H9 (cell line): ENCODE results near the gene SLC7A5. TPM values are rescaled to one million over a fixed set of nuclear protein-coding genes. Genes with fewer than 3 reads are reported as not detected.
A peak's percentile ranks its signal among the peaks of the same experiment; 100 is the strongest.

Source experiments
- DNase-seq: peaks from one replicate; pipeline ENCODE4 v3.0.0-alpha.2; 2017
- H2AFZ ChIP-seq: one replicate; pipeline ENCODE4 v1.6.1; 2013; ENCODE audit warnings: mild to moderate bottlenecking, low read length, control low read depth, moderate library complexity
- H2AK5ac ChIP-seq: 2 replicates; pipeline ENCODE4 v1.6.1; 2013; ENCODE audit warnings: low read length, control low read depth, mixed read lengths; ENCODE audit not compliant: insufficient read length
- H2BK120ac ChIP-seq: one replicate; pipeline ENCODE4 v1.6.1; 2013; ENCODE audit warnings: low read depth, mild to moderate bottlenecking, low read length, control low read depth, inconsistent platforms; ENCODE audit not compliant: poor library complexity, severe bottlenecking
- H2BK12ac ChIP-seq: 2 replicates; pipeline ENCODE4 v1.6.1; 2013; ENCODE audit warnings: low read length, control low read depth, mixed read lengths, low read depth; ENCODE audit not compliant: insufficient read length
- H2BK15ac ChIP-seq: 2 replicates; pipeline ENCODE4 v1.6.1; 2013; ENCODE audit warnings: low read depth, low read length, control low read depth
- H2BK20ac ChIP-seq: one replicate; pipeline ENCODE4 v1.6.1; 2013; ENCODE audit warnings: low read depth, mild to moderate bottlenecking, low read length, control low read depth, inconsistent platforms; ENCODE audit not compliant: poor library complexity, severe bottlenecking
- H2BK5ac ChIP-seq: 2 replicates; pipeline ENCODE4 v1.6.1; 2013; ENCODE audit warnings: low read length, control low read depth, mixed read lengths; ENCODE audit not compliant: insufficient read length
- H3K14ac ChIP-seq: 2 replicates; pipeline ENCODE4 v1.6.1; 2013; ENCODE audit warnings: low read length, control low read depth; ENCODE audit not compliant: insufficient read depth
- H3K18ac ChIP-seq: 2 replicates; pipeline ENCODE4 v1.6.1; 2013; ENCODE audit warnings: low read depth, mild to moderate bottlenecking, mixed read lengths, low read length, control low read depth; ENCODE audit not compliant: insufficient read length
- H3K23ac ChIP-seq: 2 replicates; pipeline ENCODE4 v1.6.1; 2013; ENCODE audit warnings: low read length, control low read depth, mixed read lengths, low read depth; ENCODE audit not compliant: insufficient read length
- H3K23me2 ChIP-seq: 2 replicates; pipeline ENCODE4 v1.6.1; 2013; ENCODE audit warnings: low read depth, mild to moderate bottlenecking, mixed read lengths, low read length, control low read depth; ENCODE audit not compliant: insufficient read length, poor library complexity, severe bottlenecking
- H3K27ac ChIP-seq: 2 replicates; pipeline ENCODE4 v1.5.1; 2013; ENCODE audit warnings: low read length, control low read depth, mixed read lengths, low read depth; ENCODE audit not compliant: insufficient read length
- H3K27me3 ChIP-seq: 2 replicates; pipeline ENCODE4 v1.6.1; 2013; ENCODE audit warnings: low read length, control low read depth, inconsistent platforms; ENCODE audit not compliant: insufficient read depth
- H3K4ac ChIP-seq: 2 replicates; pipeline ENCODE4 v1.6.1; 2013; ENCODE audit warnings: low read depth, mild to moderate bottlenecking, control low read depth, inconsistent platforms, low read length, moderate library complexity
- H3K4me1 ChIP-seq: 2 replicates; pipeline ENCODE4 v1.6.1; 2013; ENCODE audit warnings: low read length, control low read depth, inconsistent platforms; ENCODE audit not compliant: insufficient read depth
- H3K4me2 ChIP-seq: 2 replicates; pipeline ENCODE4 v1.6.1; 2013; ENCODE audit warnings: low read length, control low read depth, mixed read lengths; ENCODE audit not compliant: insufficient read length, insufficient read depth
- H3K56ac ChIP-seq: 2 replicates; pipeline ENCODE4 v1.6.1; 2013; ENCODE audit warnings: low read depth, mild to moderate bottlenecking, mixed read lengths, low read length, control low read depth; ENCODE audit not compliant: insufficient read length
- H3K79me1 ChIP-seq: 2 replicates; pipeline ENCODE4 v1.6.1; 2013; ENCODE audit warnings: low read depth, mild to moderate bottlenecking, moderate library complexity, low read length, control low read depth, inconsistent platforms; ENCODE audit not compliant: insufficient read depth, poor library complexity, severe bottlenecking
- H3K79me2 ChIP-seq: 2 replicates; pipeline ENCODE4 v1.6.1; 2013; ENCODE audit warnings: low read length, control low read depth, inconsistent platforms; ENCODE audit not compliant: insufficient read depth
- H3K9ac ChIP-seq: 2 replicates; pipeline ENCODE4 v1.6.1; 2013; ENCODE audit warnings: low read length, control low read depth, mixed read lengths; ENCODE audit not compliant: insufficient read length; ENCODE audit errors: extremely low read depth
- H3K9me3 ChIP-seq: one replicate; pipeline ENCODE4 v1.6.1; 2013; ENCODE audit warnings: low read depth, low read length, inconsistent platforms; ENCODE audit not compliant: control insufficient read depth
- H3T11ph ChIP-seq: one replicate; pipeline ENCODE4 v1.6.1; 2013; ENCODE audit warnings: mild to moderate bottlenecking, low read length, control low read depth, inconsistent platforms
- H4K20me1 ChIP-seq: one replicate; pipeline ENCODE4 v1.6.1; 2013; ENCODE audit not compliant: control insufficient read depth, insufficient read length, insufficient read depth
- H4K5ac ChIP-seq: 2 replicates; pipeline ENCODE4 v1.6.1; 2013; ENCODE audit warnings: low read depth, mild to moderate bottlenecking, mixed read lengths, low read length, control low read depth; ENCODE audit not compliant: insufficient read length
- H4K8ac ChIP-seq: replicated peaks from 2 replicates; pipeline ENCODE4 v1.6.1; 2013; ENCODE audit warnings: low read length, control low read depth, mixed read lengths, low read depth; ENCODE audit not compliant: insufficient read length
- H4K91ac ChIP-seq: 2 replicates; pipeline ENCODE4 v1.6.1; 2013; ENCODE audit warnings: low read depth, mild to moderate bottlenecking, moderate library complexity, mixed read lengths, low read length, control low read depth; ENCODE audit not compliant: insufficient read length
- H3K27ac Mint-ChIP-seq, 3 experiments: 2 replicates in 2 of 3; 3 replicates in 1 of 3; pipeline ENCODE4 v1.8.0; 2020 to 2021; ENCODE audit warnings: mixed read lengths in 3 of 3, mild to moderate bottlenecking in 1 of 3, moderate library complexity in 1 of 3
- H3K27me3 Mint-ChIP-seq: 2 replicates; pipeline ENCODE4 v1.8.0; 2021; ENCODE audit warnings: low read depth, mild to moderate bottlenecking, moderate library complexity, mixed read lengths
- H3K36me3 Mint-ChIP-seq, 3 experiments: 2 replicates in 2 of 3; 3 replicates in 1 of 3; pipeline ENCODE4 v1.8.0; 2020 to 2021; ENCODE audit warnings: low read depth in 3 of 3, mixed read lengths in 3 of 3; ENCODE audit not compliant: insufficient read depth in 1 of 3
- H3K4me1 Mint-ChIP-seq, 2 experiments: 2 replicates each; pipeline ENCODE4 v1.8.0; 2020; ENCODE audit warnings: mixed read lengths in 2 of 2
- H3K4me3 Mint-ChIP-seq, 2 experiments: 2 replicates in 1 of 2; 3 replicates in 1 of 2; pipeline ENCODE4 v1.8.0; 2020 to 2021; ENCODE audit warnings: mild to moderate bottlenecking in 2 of 2, mixed read lengths in 2 of 2, moderate library complexity in 1 of 2
- H3K9me3 Mint-ChIP-seq, 2 experiments: 2 replicates in 1 of 2; 3 replicates in 1 of 2; pipeline ENCODE4 v1.8.0; 2020; ENCODE audit warnings: mild to moderate bottlenecking in 2 of 2, mixed read lengths in 2 of 2, moderate library complexity in 1 of 2
- WGBS: extraction: QIAGEN DNeasy Blood & Tissue Kit; methylation state at CpG from one replicate; pipeline ENCODE4 v1.1.7; 2013; ENCODE audit warnings: missing lambda C conversion rate, low lambda C conversion rate, mixed read lengths; ENCODE audit not compliant: insufficient read length; ENCODE audit errors: extremely low coverage; 5-methylcytosine and 5-hydroxymethylcytosine counted together
- total RNA-seq: library from RNA; stranded (reverse); gene quantifications from 2 replicates; pipeline ENCODE4 v1.2.1, GENCODE V29; 2021
- TF ChIP-seq, protein P1 (sequence below): fragments of 200-600 bp; sonication (generic); conservative IDR thresholded peaks from 3 replicates; pipeline ENCODE4 v1.8.0; 2021; ENCODE audit warnings: antibody characterized with exemption, mild to moderate bottlenecking

Gene SLC7A5
- total RNA-seq, 1 experiment from 2014 or later: 217 TPM

DNA sequence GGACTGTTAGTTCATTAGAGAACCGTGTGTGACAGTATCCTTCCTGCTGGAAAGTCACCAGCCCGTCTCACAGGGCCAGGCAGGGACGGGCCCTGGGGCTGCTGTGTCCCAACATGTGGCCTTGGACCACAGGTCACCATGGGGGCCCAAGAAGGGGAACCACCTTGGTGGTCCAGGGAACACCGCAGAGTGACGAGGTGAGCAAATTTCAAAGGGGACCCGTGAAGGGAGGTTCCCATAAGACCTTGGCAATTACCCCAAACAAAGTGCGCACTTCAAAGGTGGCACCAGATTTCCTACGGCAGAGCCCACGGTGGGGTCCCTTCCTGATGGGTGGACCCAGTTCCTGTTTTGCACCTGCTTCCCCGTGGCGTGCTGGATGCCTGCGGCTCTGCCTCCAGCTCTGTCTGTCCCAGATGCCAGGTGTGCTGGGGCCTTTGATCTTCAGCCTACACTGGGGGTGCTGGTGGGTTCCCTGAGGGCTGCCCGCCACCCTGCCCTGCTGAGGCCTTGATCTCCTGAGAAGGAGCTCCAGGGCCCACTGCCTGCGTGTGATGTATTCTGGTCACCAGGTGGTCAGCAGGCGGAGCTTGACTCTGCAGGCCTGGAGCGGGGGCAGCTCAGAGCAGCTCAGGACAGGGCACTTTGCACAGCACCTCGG is 27.0 kb downstream of the SLC7A5 start:
- H3K79me2 ChIP-seq: no peaks in the 10 kb centered on the region; the same call in 1 of the 2 replicates
- H3K79me1 ChIP-seq: peaks cover 4% of the 10 kb centered on the region
- H3K14ac ChIP-seq: no peak overlapping the region
- H3K4me3 Mint-ChIP-seq: no peak overlapping the region
- no peaks in the 10 kb centered on the region for H3K4me1 ChIP-seq
- H3K27me3 ChIP-seq: no peaks in the 10 kb centered on the region
- H3K36me3 Mint-ChIP-seq: peaks cover 7 to 65% (median 34%) of the 10 kb centered on the region in 3 experiments; a peak in 6 of 7 replicates
- no peak overlapping the region for H3K9ac ChIP-seq
- no peaks in the 10 kb centered on the region for H4K20me1 ChIP-seq
- no peak overlapping the region for H3K4ac ChIP-seq
- H3K23me2 ChIP-seq: no peaks in the 10 kb centered on the region
- no peak for DNase-seq
- TF ChIP-seq, protein P1, sequence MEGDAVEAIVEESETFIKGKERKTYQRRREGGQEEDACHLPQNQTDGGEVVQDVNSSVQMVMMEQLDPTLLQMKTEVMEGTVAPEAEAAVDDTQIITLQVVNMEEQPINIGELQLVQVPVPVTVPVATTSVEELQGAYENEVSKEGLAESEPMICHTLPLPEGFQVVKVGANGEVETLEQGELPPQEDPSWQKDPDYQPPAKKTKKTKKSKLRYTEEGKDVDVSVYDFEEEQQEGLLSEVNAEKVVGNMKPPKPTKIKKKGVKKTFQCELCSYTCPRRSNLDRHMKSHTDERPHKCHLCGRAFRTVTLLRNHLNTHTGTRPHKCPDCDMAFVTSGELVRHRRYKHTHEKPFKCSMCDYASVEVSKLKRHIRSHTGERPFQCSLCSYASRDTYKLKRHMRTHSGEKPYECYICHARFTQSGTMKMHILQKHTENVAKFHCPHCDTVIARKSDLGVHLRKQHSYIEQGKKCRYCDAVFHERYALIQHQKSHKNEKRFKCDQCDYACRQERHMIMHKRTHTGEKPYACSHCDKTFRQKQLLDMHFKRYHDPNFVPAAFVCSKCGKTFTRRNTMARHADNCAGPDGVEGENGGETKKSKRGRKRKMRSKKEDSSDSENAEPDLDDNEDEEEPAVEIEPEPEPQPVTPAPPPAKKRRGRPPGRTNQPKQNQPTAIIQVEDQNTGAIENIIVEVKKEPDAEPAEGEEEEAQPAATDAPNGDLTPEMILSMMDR: no peak
- H2BK15ac ChIP-seq: no peak overlapping the region
- H2AFZ ChIP-seq: no peak overlapping the region
- no peak overlapping the region for H2BK120ac ChIP-seq
- H3K4me2 ChIP-seq: no peak overlapping the region
- no peak overlapping the region for H3K23ac ChIP-seq
- no peak overlapping the region for H4K5ac ChIP-seq
- H3K27me3 Mint-ChIP-seq: no peaks in the 10 kb centered on the region
- no peak overlapping the region for H3K18ac ChIP-seq
- no peak overlapping the region for H2AK5ac ChIP-seq
- H3K27ac Mint-ChIP-seq: peak overlapping the region; percentile 25 to 79 (median 47); a peak in 2 of 7 replicates
- H2BK5ac ChIP-seq: no peak overlapping the region
- H4K91ac ChIP-seq: no peak overlapping the region
- no peak overlapping the region for H2BK12ac ChIP-seq
- H2BK20ac ChIP-seq: no peak overlapping the region
- H3T11ph ChIP-seq: no peak overlapping the region
- no peak overlapping the region for H4K8ac ChIP-seq
- WGBS: no CpG with 5 or more reads among the region's 17 CpGs
- peaks cover 10 to 16% of the 10 kb centered on the region in 2 experiments for H3K4me1 Mint-ChIP-seq
- no peak overlapping the region for H3K56ac ChIP-seq
- H3K27ac ChIP-seq: no peak overlapping the region
- H3K9me3 ChIP-seq: no peaks in the 10 kb centered on the region
- H3K9me3 Mint-ChIP-seq: no peaks in the 10 kb centered on the region
